GM12892 (cell line): Measurements from ENCODE around the gene NTF4.
"Not testable (repeated sequence)": the region's sequence is repeated elsewhere in the genome, so short reads cannot be mapped to it uniquely, and the experiment has no call there.

ENCODE experiments used
- DNase-seq: peaks from one replicate; pipeline ENCODE4 v3.0.0; 2011; ENCODE audit not compliant: insufficient read length
- FAIRE-seq: peaks from 2 replicates; lab custom pipeline; 2011; peaks lifted over from hg19 to GRCh38; lab: Jason Lieb, UNC
- POLR2A ChIP-seq: IDR thresholded peaks from 2 replicates; pipeline ENCODE4 v1.6.1; 2011; ENCODE audit warnings: low read depth, low read length, control low read depth
- POLR2AphosphoS5 ChIP-seq: IDR thresholded peaks from 2 replicates; pipeline ENCODE4 v1.6.1; 2011; ENCODE audit warnings: low read depth, low read length, control low read depth
- TAF1 ChIP-seq: IDR thresholded peaks from 2 replicates; pipeline ENCODE4 v1.6.1; 2011; ENCODE audit warnings: low read depth, mild to moderate bottlenecking, control low read depth, low read length, borderline replicate concordance

The NTF4 gene

GRCh38 chr19:49020931-49021895 lies 43.4 kb downstream of the NTF4 start:
- no peak for FAIRE-seq
- TF ChIP-seq TAF1 (no peak), POLR2AphosphoS5 (no peak), POLR2A (no peak)
- no peak for DNase-seq

- FAIRE-seq, result no peak
- no peak for DNase-seq
- no peak for TF ChIP-seq POLR2A
- no peak for TF ChIP-seq POLR2AphosphoS5
- no peak for TF ChIP-seq TAF1
Measured at GRCh38 chr19:49020342-49020741, 44.3 kb downstream of the NTF4 start.

GRCh38 chr19:49019242-49019932 lies 45.2 kb downstream of the NTF4 start:
- FAIRE-seq, result no peak
- peak; percentile 70 for DNase-seq
- TF ChIP-seq POLR2A (no peak), POLR2AphosphoS5 (no peak)

- peak; percentile 90 for FAIRE-seq
Measured at GRCh38 chr19:49018388-49019241, 46.0 kb downstream of the NTF4 start.

GRCh38 chr19:49017666-49018351 lies 46.8 kb downstream of the NTF4 start:
- DNase-seq (peak; percentile 85), FAIRE-seq (no peak)
- no peak for TF ChIP-seq POLR2A
- no peak for TF ChIP-seq TAF1
- TF ChIP-seq POLR2AphosphoS5, result no peak

More at GRCh38 chr19:49018388-49019241, 46.0 kb downstream of the NTF4 start:
- not testable (repeated sequence) for DNase-seq

GRCh38 chr19:49017041-49017665 lies 47.5 kb downstream of the NTF4 start, which contains the start of gene LHB:
TSS of gene LHB (minus strand) at chr19:49017091. CDS start at chr19:49017081, 10 bp downstream.
- no peak for FAIRE-seq
- TF ChIP-seq TAF1 (no peak), POLR2AphosphoS5 (no peak), POLR2A (no peak)
- DNase-seq, result no peak

- TF ChIP-seq POLR2AphosphoS5 (no peak), TAF1 (no peak), POLR2A (no peak)
- FAIRE-seq, result no peak
- DNase-seq, result no peak
Measured at GRCh38 chr19:49016067-49016839, 48.4 kb downstream of the NTF4 start.

GRCh38 chr19:49014870-49015255 lies 49.8 kb downstream of the NTF4 start:
- FAIRE-seq (no peak), DNase-seq (no peak)
- TF ChIP-seq POLR2A, result no peak
- no peak for TF ChIP-seq POLR2AphosphoS5
- TF ChIP-seq TAF1, result no peak

- FAIRE-seq (no peak), DNase-seq (no peak)
- TF ChIP-seq POLR2A (no peak), TAF1 (no peak), POLR2AphosphoS5 (no peak)
Measured at GRCh38 chr19:49014123-49014869, 50.3 kb downstream of the NTF4 start.
